ENCODE measurements around the gene LRRK1. TPM values are rescaled to one million over a fixed set of nuclear protein-coding genes. Genes with fewer than 3 reads are reported as not detected.

LRRK1 gene
- total RNA-seq, 1 donor from 2014 or later: 6.6 TPM

- Histone ChIP-seq H3K36me3 (ENCODE audit: control insufficient read depth, insufficient read depth, low read length) (no peaks in the 10 kb centered on the region), H3K27me3 (ENCODE audit: control insufficient read depth, insufficient read depth, low read length) (no peaks in the 10 kb centered on the region), H3K4me3 (ENCODE audit: low read depth, low read length) (no peak overlapping the region)
- no peak for TF ChIP-seq CTCF (IDR thresholded peaks at IDR 0.05; ENCODE audit: insufficient read depth, low read length, poor library complexity, severe bottlenecking)
- no peak for DNase-seq (ENCODE audit: low read depth)
These were observed 117.0 kb downstream of the LRRK1 start for GRCh38 chr15:101036189-101036588.

- no peaks in the 10 kb centered on the region for H3K27me3 ChIP-seq (ENCODE audit: control insufficient read depth, insufficient read depth, low read length)
- H3K4me3 ChIP-seq (ENCODE audit: low read depth, low read length): no peak overlapping the region
- no peaks in the 10 kb centered on the region for H3K36me3 ChIP-seq (ENCODE audit: control insufficient read depth, insufficient read depth, low read length)
- no peak for DNase-seq (ENCODE audit: low read depth)
- no peak for TF ChIP-seq CTCF (IDR thresholded peaks at IDR 0.05; ENCODE audit: insufficient read depth, low read length, poor library complexity, severe bottlenecking)
These were observed 118.1 kb downstream of the LRRK1 start for GRCh38 chr15:101037090-101037830.

- Histone ChIP-seq H3K4me3 (ENCODE audit: low read depth, low read length) (no peak overlapping the region), H3K27me3 (ENCODE audit: control insufficient read depth, insufficient read depth, low read length) (no peaks in the 10 kb centered on the region), H3K36me3 (ENCODE audit: control insufficient read depth, insufficient read depth, low read length) (no peaks in the 10 kb centered on the region)
- no peak for TF ChIP-seq CTCF (IDR thresholded peaks at IDR 0.05; ENCODE audit: insufficient read depth, low read length, poor library complexity, severe bottlenecking)
- DNase-seq (ENCODE audit: low read depth): no peak
These were observed 119.3 kb downstream of the LRRK1 start for GRCh38 chr15:101038327-101039003.

- TF ChIP-seq CTCF (IDR thresholded peaks at IDR 0.05; ENCODE audit: insufficient read depth, low read length, poor library complexity, severe bottlenecking): no peak
- H3K4me3 ChIP-seq (ENCODE audit: low read depth, low read length): no peak overlapping the region
- H3K36me3 ChIP-seq (ENCODE audit: control insufficient read depth, insufficient read depth, low read length): no peaks in the 10 kb centered on the region
- no peaks in the 10 kb centered on the region for H3K27me3 ChIP-seq (ENCODE audit: control insufficient read depth, insufficient read depth, low read length)
- no peak for DNase-seq (ENCODE audit: low read depth)
These were observed 120.3 kb downstream of the LRRK1 start for GRCh38 chr15:101039461-101039860.

GRCh38 chr15:101042320-101042719 lies 123.2 kb downstream of the LRRK1 start:
- no peaks in the 10 kb centered on the region for H3K27me3 ChIP-seq (ENCODE audit: control insufficient read depth, insufficient read depth, low read length)
- H3K4me3 ChIP-seq (ENCODE audit: low read depth, low read length): no peak overlapping the region
- no peak for DNase-seq (ENCODE audit: low read depth)
- TF ChIP-seq CTCF (IDR thresholded peaks at IDR 0.05; ENCODE audit: insufficient read depth, low read length, poor library complexity, severe bottlenecking): no peak
- H3K36me3 ChIP-seq (ENCODE audit: control insufficient read depth, insufficient read depth, low read length): no peaks in the 10 kb centered on the region

Data from kidney epithelial cell (primary cell).